Gastrocnemius medialis (tissue), 4 donors: ENCODE results near the gene DDX47.

Experiments used
- POLR2A ChIP-seq, 2 donors: fragments of 450-650 bp; IDR thresholded peaks; one replicate each; pipeline ENCODE4 v1.6.1; 2017; ENCODE audit warnings: antibody characterized with exemption in 2 of 2, mild to moderate bottlenecking in 2 of 2, moderate library complexity in 2 of 2
- TF ChIP-seq, protein P1 (sequence below), 5 experiments: fragments of 450-650 bp in 3 of 5; fragments of 200-600 bp in 2 of 5; sonication (generic) in 2 of 5; IDR thresholded peaks in 4 of 5; conservative IDR thresholded peaks in 1 of 5; 1 replicate in 4 of 5; 2 replicates in 1 of 5; pipeline ENCODE4 v1.5.1; 2016 to 2019; ENCODE audit warnings: antibody characterized with exemption in 5 of 5, mild to moderate bottlenecking in 3 of 5, moderate library complexity in 3 of 5

DNA sequence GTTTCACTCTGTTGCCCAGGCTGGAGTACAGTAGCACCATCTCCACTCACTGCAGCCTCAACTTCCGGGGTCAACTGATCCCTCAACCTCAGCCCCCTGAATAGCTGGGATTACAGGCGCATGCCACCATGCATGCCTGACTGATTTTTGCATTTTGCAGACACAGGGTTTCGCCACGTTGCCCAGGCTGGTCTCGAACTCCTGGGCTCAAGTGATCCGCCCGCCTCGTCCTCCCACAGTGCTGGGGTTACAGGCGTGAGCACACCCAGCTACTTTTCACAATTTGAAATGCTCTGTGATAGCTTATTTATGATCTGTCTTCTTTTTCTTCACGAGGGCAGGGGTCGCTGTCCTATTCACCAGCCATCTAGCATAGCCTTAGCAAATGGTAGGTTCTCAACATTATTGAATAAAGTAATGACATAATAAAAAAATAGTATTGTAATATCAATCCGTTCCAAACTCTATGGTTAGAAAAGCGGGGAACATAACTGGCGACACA is 477 bp upstream of the DDX47 start:
- TF ChIP-seq, protein P1, sequence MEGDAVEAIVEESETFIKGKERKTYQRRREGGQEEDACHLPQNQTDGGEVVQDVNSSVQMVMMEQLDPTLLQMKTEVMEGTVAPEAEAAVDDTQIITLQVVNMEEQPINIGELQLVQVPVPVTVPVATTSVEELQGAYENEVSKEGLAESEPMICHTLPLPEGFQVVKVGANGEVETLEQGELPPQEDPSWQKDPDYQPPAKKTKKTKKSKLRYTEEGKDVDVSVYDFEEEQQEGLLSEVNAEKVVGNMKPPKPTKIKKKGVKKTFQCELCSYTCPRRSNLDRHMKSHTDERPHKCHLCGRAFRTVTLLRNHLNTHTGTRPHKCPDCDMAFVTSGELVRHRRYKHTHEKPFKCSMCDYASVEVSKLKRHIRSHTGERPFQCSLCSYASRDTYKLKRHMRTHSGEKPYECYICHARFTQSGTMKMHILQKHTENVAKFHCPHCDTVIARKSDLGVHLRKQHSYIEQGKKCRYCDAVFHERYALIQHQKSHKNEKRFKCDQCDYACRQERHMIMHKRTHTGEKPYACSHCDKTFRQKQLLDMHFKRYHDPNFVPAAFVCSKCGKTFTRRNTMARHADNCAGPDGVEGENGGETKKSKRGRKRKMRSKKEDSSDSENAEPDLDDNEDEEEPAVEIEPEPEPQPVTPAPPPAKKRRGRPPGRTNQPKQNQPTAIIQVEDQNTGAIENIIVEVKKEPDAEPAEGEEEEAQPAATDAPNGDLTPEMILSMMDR (IDR thresholded peaks at IDR 0.05 in 4 of 5, conservative IDR thresholded peaks at IDR 0.05 in 1 of 5): no peak
- no peak for TF ChIP-seq POLR2A (IDR thresholded peaks at IDR 0.05)
